ENCODE measurements around the gene TP53I3. TPM values are rescaled to one million over a fixed set of nuclear protein-coding genes. Genes with fewer than 3 reads are reported as not detected.

Gene TP53I3
- total RNA-seq, 1 donor from 2014 or later: 34.4 TPM

- Histone ChIP-seq H3K27me3 (ENCODE audit: low read depth) (no peaks in the 10 kb centered on the region), H3K36me3 (peaks cover 7% of the 10 kb centered on the region), H3K4me1 (no peaks in the 10 kb centered on the region), H3K27ac (no peak overlapping the region), H3K4me3 (no peak overlapping the region), H3K9me3 (no peaks in the 10 kb centered on the region)
- DNase-seq (no peak), ATAC-seq (no peak)
- intact Hi-C loops (cut with DNase I): no loop called here
- TF ChIP-seq CTCF (IDR thresholded peaks at IDR 0.05): no peak
Observed at GRCh38 chr2:24058564-24059271, 25.9 kb downstream of the TP53I3 start.

- DNase-seq: no peak
- no peaks in the 10 kb centered on the region for H3K4me1 ChIP-seq
- intact Hi-C loops (cut with DNase I): no loop called here
- no peak overlapping the region for H3K27ac ChIP-seq
- no peaks in the 10 kb centered on the region for H3K27me3 ChIP-seq (ENCODE audit: low read depth)
- TF ChIP-seq CTCF (IDR thresholded peaks at IDR 0.05): no peak
- H3K4me3 ChIP-seq: no peak overlapping the region
- ATAC-seq: no peak
- no peaks in the 10 kb centered on the region for H3K9me3 ChIP-seq
- no peaks in the 10 kb centered on the region for H3K36me3 ChIP-seq
Observed at GRCh38 chr2:24055750-24056149, 28.9 kb downstream of the TP53I3 start.

GRCh38 chr2:24054366-24055010 is 30.1 kb downstream of the TP53I3 start:
- no peaks in the 10 kb centered on the region for H3K36me3 ChIP-seq
- H3K27ac ChIP-seq: no peak overlapping the region
- ATAC-seq (no peak), DNase-seq (no peak)
- H3K9me3 ChIP-seq: no peaks in the 10 kb centered on the region
- peaks cover 7% of the 10 kb centered on the region for H3K4me1 ChIP-seq
- H3K27me3 ChIP-seq (ENCODE audit: low read depth): no peaks in the 10 kb centered on the region
- intact Hi-C loops (cut with DNase I): no loop called here
- no peak for TF ChIP-seq CTCF (IDR thresholded peaks at IDR 0.05)
- H3K4me3 ChIP-seq: no peak overlapping the region

- H3K4me3 ChIP-seq: no peak overlapping the region
- no peak for ATAC-seq
- TF ChIP-seq CTCF (IDR thresholded peaks at IDR 0.05): no peak
- intact Hi-C loops (cut with DNase I): no loop called here
- H3K9me3 ChIP-seq: no peaks in the 10 kb centered on the region
- H3K27me3 ChIP-seq (ENCODE audit: low read depth): no peaks in the 10 kb centered on the region
- no peak overlapping the region for H3K27ac ChIP-seq
- H3K36me3 ChIP-seq: no peaks in the 10 kb centered on the region
- H3K4me1 ChIP-seq: peaks cover 17% of the 10 kb centered on the region
- no peak for DNase-seq
Observed at GRCh38 chr2:24052951-24053350, 31.7 kb downstream of the TP53I3 start.

GRCh38 chr2:24051833-24052232 is 32.8 kb downstream of the TP53I3 start:
- Histone ChIP-seq H3K4me1 (peaks cover 21% of the 10 kb centered on the region), H3K27ac (no peak overlapping the region), H3K27me3 (ENCODE audit: low read depth) (no peaks in the 10 kb centered on the region), H3K9me3 (no peaks in the 10 kb centered on the region), H3K4me3 (no peak overlapping the region), H3K36me3 (no peaks in the 10 kb centered on the region)
- TF ChIP-seq CTCF (IDR thresholded peaks at IDR 0.05): no peak
- ATAC-seq (no peak), DNase-seq (no peak)
- intact Hi-C loops (cut with DNase I): no loop called here
